Loucy (cell line): ENCODE results near the gene PIK3CG.

Experiments used
- EZH2phosphoT487 ChIP-seq: fragments of 200-600 bp; IDR thresholded peaks from 2 replicates; pipeline ENCODE4 v1.6.1; 2018; ENCODE audit warnings: antibody characterized with exemption, mild to moderate bottlenecking, moderate library complexity, borderline replicate concordance
- TF ChIP-seq, protein P1 (sequence below): fragments of 200-600 bp; sonication (generic); conservative IDR thresholded peaks from 2 replicates; pipeline ENCODE4 v1.5.1; 2014; ENCODE audit warnings: mild to moderate bottlenecking, antibody characterized with exemption, low read length

GRCh38 chr7:106874076-106874475 lies 9.0 kb downstream of the PIK3CG start:
- TF ChIP-seq, protein P1, sequence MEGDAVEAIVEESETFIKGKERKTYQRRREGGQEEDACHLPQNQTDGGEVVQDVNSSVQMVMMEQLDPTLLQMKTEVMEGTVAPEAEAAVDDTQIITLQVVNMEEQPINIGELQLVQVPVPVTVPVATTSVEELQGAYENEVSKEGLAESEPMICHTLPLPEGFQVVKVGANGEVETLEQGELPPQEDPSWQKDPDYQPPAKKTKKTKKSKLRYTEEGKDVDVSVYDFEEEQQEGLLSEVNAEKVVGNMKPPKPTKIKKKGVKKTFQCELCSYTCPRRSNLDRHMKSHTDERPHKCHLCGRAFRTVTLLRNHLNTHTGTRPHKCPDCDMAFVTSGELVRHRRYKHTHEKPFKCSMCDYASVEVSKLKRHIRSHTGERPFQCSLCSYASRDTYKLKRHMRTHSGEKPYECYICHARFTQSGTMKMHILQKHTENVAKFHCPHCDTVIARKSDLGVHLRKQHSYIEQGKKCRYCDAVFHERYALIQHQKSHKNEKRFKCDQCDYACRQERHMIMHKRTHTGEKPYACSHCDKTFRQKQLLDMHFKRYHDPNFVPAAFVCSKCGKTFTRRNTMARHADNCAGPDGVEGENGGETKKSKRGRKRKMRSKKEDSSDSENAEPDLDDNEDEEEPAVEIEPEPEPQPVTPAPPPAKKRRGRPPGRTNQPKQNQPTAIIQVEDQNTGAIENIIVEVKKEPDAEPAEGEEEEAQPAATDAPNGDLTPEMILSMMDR = no peak
- TF ChIP-seq EZH2phosphoT487 = no peak
